Transverse colon (tissue), 4 donors: ENCODE data around the gene EHBP1L1. TPM values are rescaled to one million over a fixed set of nuclear protein-coding genes. Genes with fewer than 3 reads are reported as not detected.

Experiments
- DNase-seq: peaks from one replicate; pipeline ENCODE4 v3.0.0-alpha.2; 2019
- H3K27ac ChIP-seq, 4 donors: fragments of 200-600 bp; sonication (generic); 2 replicates each; pipeline ENCODE4 v1.5.1; 2016 to 2018; ENCODE audit warnings: inconsistent platforms in 4 of 4
- H3K27me3 ChIP-seq: fragments of 200-600 bp; sonication (generic); 2 replicates; pipeline ENCODE4 v1.5.1; 2017; ENCODE audit warnings: inconsistent platforms
- H3K36me3 ChIP-seq, 4 donors: fragments of 200-600 bp; sonication (generic); 2 replicates each; pipeline ENCODE4 v1.5.1; 2017 to 2019; ENCODE audit warnings: inconsistent platforms in 4 of 4
- H3K4me1 ChIP-seq, 4 donors: fragments of 200-600 bp; sonication (generic); 2 replicates each; pipeline ENCODE4 v1.5.1; 2017 to 2020; ENCODE audit warnings: inconsistent platforms in 4 of 4
- H3K4me3 ChIP-seq, 4 donors: fragments of 200-600 bp; sonication (generic); 1 replicate in 1 of 4; 2 replicates in 3 of 4; pipeline versions ENCODE4 v1.5.1 to v1.6.1; 2017 to 2019; ENCODE audit warnings: inconsistent platforms in 4 of 4
- H3K9me3 ChIP-seq, 2 donors: fragments of 200-600 bp; sonication (generic); 2 replicates each; pipeline ENCODE4 v1.5.1; 2017 to 2019; ENCODE audit warnings: inconsistent platforms in 2 of 2
- EP300 ChIP-seq: sonication (generic); formaldehyde crosslinking; IDR thresholded peaks from one replicate; pipeline ENCODE4 v1.6.1; 2017; ENCODE audit warnings: antibody characterized with exemption, low read depth
- POLR2A ChIP-seq: fragments of 450-650 bp; IDR thresholded peaks from one replicate; pipeline ENCODE4 v1.6.1; 2016; ENCODE audit warnings: antibody characterized with exemption, mild to moderate bottlenecking, moderate library complexity
- POLR2AphosphoS5 ChIP-seq, 3 donors: sonication (generic); formaldehyde crosslinking; IDR thresholded peaks; one replicate each; pipeline ENCODE4 v1.6.1; 2016; ENCODE audit warnings: antibody characterized with exemption in 3 of 3
- WGBS, 2 donors: methylation state at CpG; one replicate each; pipeline ENCODE4 v1.1.5; 2018; ENCODE audit warnings: low coverage in 1 of 2; 5-methylcytosine and 5-hydroxymethylcytosine counted together
- in situ Hi-C, 4 donors: fragments of 200-750 bp; cut with MboI; loops; one replicate each; pipeline versions ENCODE4 v1.15.0 to v1.15.1; 2017; ENCODE audit warnings: low sequenced_read_pairs in 3 of 4, low pct_ligation_motif_present in 1 of 4, low pct_unique_long_range_greater_than_20kb in 1 of 4
- intact Hi-C: fragments of 100-400 bp; cut with DNase I; formaldehyde crosslinking; loops from one replicate; pipeline ENCODE4 v1.15.1; 2023; ENCODE audit warnings: low total_unique reads
- total RNA-seq, 4 donors: library from RNA; depleted of rRNA; stranded (reverse); fragments of >200 nt; gene quantifications; one replicate each; pipeline ENCODE4 v1.1.0, GENCODE V29; 2016
- TF ChIP-seq, protein P1 (sequence below), 5 experiments: fragments of 200-600 bp in 3 of 5; fragments of 450-650 bp in 2 of 5; sonication (generic) in 3 of 5; IDR thresholded peaks; 1 replicate in 2 of 5; 2 replicates in 3 of 5; pipeline ENCODE4 v1.5.1; 2016 to 2017; ENCODE audit warnings: antibody characterized with exemption in 5 of 5, inconsistent platforms in 3 of 5, mild to moderate bottlenecking in 2 of 5, moderate library complexity in 1 of 5

EHBP1L1 gene
- total RNA-seq, 4 donors from 2014 or later: 90.2 to 215 (median 106) TPM

DNA sequence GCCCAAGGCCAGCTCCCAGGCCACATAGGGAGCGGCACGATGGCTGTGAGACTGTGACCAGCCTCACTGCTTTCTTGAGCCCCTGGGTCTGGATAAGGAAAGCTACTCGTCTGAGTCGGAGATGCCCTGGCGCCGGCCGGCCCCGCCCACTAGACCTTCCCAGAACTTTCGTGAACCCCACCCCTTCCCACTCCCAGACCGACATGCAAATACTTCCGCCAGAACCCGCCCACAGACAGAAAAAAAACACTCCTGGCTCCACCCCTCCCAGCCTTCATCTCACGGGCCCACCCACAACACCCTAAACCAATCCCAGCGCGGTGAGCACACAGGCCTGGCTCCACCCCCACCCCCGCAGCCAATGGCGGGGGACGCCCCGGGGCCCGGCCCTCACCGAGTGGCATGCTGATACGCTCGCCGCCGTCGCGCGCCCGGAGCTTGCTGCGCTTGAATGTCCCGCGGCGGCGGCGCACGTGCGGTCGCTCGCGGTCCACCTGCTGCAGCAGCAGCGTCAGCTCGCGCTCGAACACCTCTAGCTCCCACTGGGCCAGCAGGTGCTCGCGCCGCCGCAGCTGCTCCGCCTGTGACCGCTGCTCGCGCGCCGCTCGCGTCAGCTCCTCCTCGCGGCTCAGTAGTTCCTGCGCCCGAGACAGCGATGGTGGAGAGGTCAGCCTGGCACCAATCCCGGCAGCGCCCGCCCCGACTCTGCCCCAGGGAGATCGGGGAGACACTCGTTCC is 31.2 kb downstream of the EHBP1L1 start:
- intact Hi-C loops: no loop called here
- DNase-seq: peak; percentile 91
- H3K4me1 ChIP-seq: peaks cover 19 to 50% (median 28%) of the 10 kb centered on the region in 4 donors
- H3K4me3 ChIP-seq: peak overlapping the region in 2 of 4 donors; percentile 9 to 27
- H3K9me3 ChIP-seq: no peaks in the 10 kb centered on the region
- H3K27me3 ChIP-seq: no peaks in the 10 kb centered on the region
- peak overlapping the region; percentile 78 to 91 (median 78) for H3K27ac ChIP-seq
- TF ChIP-seq, protein P1, sequence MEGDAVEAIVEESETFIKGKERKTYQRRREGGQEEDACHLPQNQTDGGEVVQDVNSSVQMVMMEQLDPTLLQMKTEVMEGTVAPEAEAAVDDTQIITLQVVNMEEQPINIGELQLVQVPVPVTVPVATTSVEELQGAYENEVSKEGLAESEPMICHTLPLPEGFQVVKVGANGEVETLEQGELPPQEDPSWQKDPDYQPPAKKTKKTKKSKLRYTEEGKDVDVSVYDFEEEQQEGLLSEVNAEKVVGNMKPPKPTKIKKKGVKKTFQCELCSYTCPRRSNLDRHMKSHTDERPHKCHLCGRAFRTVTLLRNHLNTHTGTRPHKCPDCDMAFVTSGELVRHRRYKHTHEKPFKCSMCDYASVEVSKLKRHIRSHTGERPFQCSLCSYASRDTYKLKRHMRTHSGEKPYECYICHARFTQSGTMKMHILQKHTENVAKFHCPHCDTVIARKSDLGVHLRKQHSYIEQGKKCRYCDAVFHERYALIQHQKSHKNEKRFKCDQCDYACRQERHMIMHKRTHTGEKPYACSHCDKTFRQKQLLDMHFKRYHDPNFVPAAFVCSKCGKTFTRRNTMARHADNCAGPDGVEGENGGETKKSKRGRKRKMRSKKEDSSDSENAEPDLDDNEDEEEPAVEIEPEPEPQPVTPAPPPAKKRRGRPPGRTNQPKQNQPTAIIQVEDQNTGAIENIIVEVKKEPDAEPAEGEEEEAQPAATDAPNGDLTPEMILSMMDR (IDR thresholded peaks at IDR 0.05): no peak
- peak in 2 of 3 donors; percentile 30 to 31 for TF ChIP-seq POLR2AphosphoS5 (IDR thresholded peaks at IDR 0.05)
- peaks cover 0 to 19% (median 9%) of the 10 kb centered on the region in 4 donors for H3K36me3 ChIP-seq
- 70% methylated on average over 67 of the region's 67 CpGs; no CpG with 5 or more reads in 1 of the 2 donors for whole genome bisulfite sequencing, 2 donors
- in situ Hi-C loops: no loop called here

- intact Hi-C loops (no loop called here), in situ Hi-C loops (no loop called here)
- DNase-seq: no peak
- peaks cover 27 to 58% (median 36%) of the 10 kb centered on the region in 4 donors for H3K4me1 ChIP-seq
- H3K4me3 ChIP-seq: peak overlapping the region in 2 of 4 donors; percentile 9 to 27
- H3K36me3 ChIP-seq: peaks cover 0 to 19% (median 9%) of the 10 kb centered on the region in 4 donors
- no peaks in the 10 kb centered on the region for H3K9me3 ChIP-seq
- H3K27ac ChIP-seq: peak overlapping the region; percentile 22 to 91 (median 70)
- WGBS, 2 donors: 83% methylated on average over 37 of the region's 37 CpGs; no CpG with 5 or more reads in 1 of the 2 donors
- no peaks in the 10 kb centered on the region for H3K27me3 ChIP-seq
- no peak for TF ChIP-seq POLR2AphosphoS5 (IDR thresholded peaks at IDR 0.05)
- no peak for TF ChIP-seq POLR2A
- TF ChIP-seq, protein P1 (IDR thresholded peaks at IDR 0.05): no peak
- TF ChIP-seq EP300: no peak
Measured at GRCh38 chr11:65607614-65608426, 32.0 kb downstream of the EHBP1L1 start.

GRCh38 chr11:65609229-65609628 is 33.4 kb downstream of the EHBP1L1 start:
- peaks cover 31 to 64% (median 43%) of the 10 kb centered on the region in 4 donors for H3K4me1 ChIP-seq
- TF ChIP-seq, protein P1 (IDR thresholded peaks at IDR 0.05): no peak
- TF ChIP-seq EP300 (no peak), POLR2AphosphoS5 (IDR thresholded peaks at IDR 0.05) (no peak), POLR2A (no peak)
- no peak for DNase-seq
- no peaks in the 10 kb centered on the region for H3K9me3 ChIP-seq
- no peak overlapping the region for H3K4me3 ChIP-seq
- no peaks in the 10 kb centered on the region for H3K27me3 ChIP-seq
- WGBS, 2 donors: 49% methylated on average over 3 of the region's 3 CpGs; no CpG with 5 or more reads in 1 of the 2 donors
- H3K36me3 ChIP-seq: peaks cover 0 to 19% (median 9%) of the 10 kb centered on the region in 4 donors
- in situ Hi-C loops: no loop called here
- intact Hi-C loops: no loop called here
- no peak overlapping the region for H3K27ac ChIP-seq

- no peak for DNase-seq
- no peak for TF ChIP-seq POLR2AphosphoS5 (IDR thresholded peaks at IDR 0.05)
- no peak for TF ChIP-seq POLR2A
- TF ChIP-seq, protein P1 (IDR thresholded peaks at IDR 0.05): no peak
- no peak for TF ChIP-seq EP300
- no peaks in the 10 kb centered on the region for H3K27me3 ChIP-seq
- no peaks in the 10 kb centered on the region for H3K9me3 ChIP-seq
- WGBS, 2 donors: 80 to 100% methylated on average over 3 to 5 of the region's 5 CpGs
- peaks cover 0 to 18% (median 7%) of the 10 kb centered on the region in 4 donors for H3K36me3 ChIP-seq
- in situ Hi-C loops: no loop called here
- H3K4me1 ChIP-seq: peaks cover 31 to 64% (median 45%) of the 10 kb centered on the region in 4 donors
- no peak overlapping the region for H3K27ac ChIP-seq
- no peak overlapping the region for H3K4me3 ChIP-seq
- intact Hi-C loops: no loop called here
Measured at GRCh38 chr11:65609665-65610064, 33.8 kb downstream of the EHBP1L1 start.
